ENCODE measurements around the gene ABLIM2.

ABLIM2 gene

GRCh38 chr4:8136529-8136928, 22.1 kb downstream of the ABLIM2 start:
- DNase-seq: no peak

- no peak for DNase-seq
Measured at GRCh38 chr4:8135666-8136065, 22.9 kb downstream of the ABLIM2 start.

DNA sequence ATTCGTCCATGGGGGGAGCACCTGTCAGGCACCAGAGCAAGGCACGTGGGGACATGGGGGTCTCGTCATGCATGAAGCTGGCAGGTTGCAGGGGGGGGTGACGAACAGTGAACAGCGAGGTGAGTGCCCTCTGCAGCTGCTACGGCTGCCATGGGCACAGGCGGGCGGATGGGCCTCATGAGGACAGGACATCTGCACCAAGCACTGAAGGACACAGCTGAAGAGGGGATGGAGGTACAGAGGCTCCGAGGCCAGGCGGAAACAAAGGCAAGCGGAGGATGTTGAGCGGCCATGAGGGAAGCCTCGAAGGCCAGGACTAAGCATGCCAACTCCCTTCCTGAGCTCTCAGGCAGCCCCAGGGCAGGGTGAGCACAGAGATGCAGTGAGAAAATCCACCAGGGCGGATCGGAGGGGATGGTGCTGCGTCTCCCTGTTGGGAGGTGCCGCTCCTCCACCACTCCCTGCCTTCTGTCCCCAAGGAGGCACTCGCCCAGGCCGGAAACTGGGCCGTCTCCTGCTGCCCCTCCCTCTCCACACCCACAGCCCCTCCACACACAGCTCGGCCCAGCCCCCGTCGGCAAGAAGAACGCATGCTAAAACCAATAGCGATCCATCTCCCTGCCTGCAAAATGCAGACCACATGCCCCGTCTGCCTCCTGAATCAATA, 24.6 kb downstream of the ABLIM2 start:
- no peak for DNase-seq

GRCh38 chr4:8132947-8133705, 25.5 kb downstream of the ABLIM2 start:
- DNase-seq: no peak

DNA sequence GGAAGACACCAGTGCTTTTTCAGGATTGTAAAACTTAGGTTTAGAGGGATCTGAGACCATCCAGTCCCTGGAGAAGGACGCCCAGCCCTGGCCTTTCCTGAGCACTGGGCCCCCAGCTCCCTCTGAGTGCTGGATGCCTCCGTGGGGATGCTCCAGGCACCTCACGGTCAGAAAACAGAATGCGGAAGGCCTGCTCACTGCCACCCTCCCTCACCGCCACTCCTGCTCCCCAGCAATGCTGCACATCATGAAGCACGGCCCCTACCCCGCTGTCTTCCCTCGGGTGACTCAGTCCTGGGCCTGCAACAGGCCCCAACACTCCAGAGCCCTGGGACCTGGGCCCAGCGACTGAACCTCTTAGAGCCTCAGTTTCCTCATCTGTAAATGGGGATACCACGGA, 26.2 kb downstream of the ABLIM2 start:
- no peak for DNase-seq

DNA sequence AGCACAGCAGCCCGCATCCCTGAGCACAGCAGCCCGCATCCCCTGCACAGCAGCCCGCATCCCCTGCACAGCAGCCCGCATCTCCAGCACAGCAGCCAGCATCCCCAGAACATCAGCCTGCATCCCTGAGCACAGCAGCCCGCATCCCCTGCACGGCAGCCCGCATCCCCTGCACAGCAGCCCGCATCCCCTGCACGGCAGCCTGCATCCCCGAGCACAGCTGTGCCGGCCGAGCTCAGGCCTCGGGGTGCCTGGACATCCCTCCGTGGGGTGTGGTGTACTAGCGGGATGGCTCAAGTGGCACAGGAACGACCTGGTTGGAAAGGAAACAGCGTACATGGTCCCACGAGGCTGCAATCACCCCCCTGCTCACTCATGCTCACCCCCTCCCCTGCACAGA, 26.8 kb downstream of the ABLIM2 start:
- no peak for DNase-seq

- no peak for DNase-seq
Measured at GRCh38 chr4:8131210-8131609, 27.4 kb downstream of the ABLIM2 start.

DNA sequence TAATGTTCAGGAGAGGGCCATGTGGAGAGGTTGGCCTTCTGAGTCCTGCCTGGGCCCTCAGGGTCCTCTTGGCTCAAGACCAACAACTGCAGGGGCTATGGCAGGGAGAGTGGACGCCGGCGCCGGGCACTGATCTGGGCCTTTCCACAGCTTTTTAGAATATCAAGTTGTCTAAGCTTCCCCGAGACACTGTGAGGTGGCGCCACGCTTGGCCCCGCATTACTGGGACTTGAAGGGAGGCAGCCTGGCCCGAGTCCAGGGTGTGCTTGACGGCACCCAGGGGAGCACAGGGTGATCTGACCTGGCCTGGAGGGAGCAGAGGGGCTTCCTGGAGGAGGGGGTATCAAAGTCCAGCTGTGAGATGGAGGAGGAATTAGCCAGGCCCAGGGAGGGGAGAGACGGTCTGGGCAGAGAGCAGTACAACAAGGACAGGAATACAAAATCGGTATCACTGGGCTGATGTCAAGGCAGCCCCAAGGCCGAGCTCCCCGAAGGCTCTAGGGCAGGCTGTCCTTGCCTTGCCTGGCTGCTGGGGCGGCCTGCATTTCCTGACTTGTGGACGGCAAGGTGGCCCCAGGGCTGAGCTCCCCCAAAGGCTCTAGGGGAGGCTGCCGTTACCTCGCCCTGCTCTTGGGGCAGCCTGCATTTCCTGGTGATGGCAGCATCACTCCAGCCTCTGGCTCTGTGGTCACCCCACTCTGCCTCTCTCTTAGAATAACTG, 28.1 kb downstream of the ABLIM2 start:
- DNase-seq: no peak

GRCh38 chr4:8129785-8130184, 28.8 kb downstream of the ABLIM2 start:
- DNase-seq: no peak

GRCh38 chr4:8129136-8129535, 29.5 kb downstream of the ABLIM2 start:
- no peak for DNase-seq

DNA sequence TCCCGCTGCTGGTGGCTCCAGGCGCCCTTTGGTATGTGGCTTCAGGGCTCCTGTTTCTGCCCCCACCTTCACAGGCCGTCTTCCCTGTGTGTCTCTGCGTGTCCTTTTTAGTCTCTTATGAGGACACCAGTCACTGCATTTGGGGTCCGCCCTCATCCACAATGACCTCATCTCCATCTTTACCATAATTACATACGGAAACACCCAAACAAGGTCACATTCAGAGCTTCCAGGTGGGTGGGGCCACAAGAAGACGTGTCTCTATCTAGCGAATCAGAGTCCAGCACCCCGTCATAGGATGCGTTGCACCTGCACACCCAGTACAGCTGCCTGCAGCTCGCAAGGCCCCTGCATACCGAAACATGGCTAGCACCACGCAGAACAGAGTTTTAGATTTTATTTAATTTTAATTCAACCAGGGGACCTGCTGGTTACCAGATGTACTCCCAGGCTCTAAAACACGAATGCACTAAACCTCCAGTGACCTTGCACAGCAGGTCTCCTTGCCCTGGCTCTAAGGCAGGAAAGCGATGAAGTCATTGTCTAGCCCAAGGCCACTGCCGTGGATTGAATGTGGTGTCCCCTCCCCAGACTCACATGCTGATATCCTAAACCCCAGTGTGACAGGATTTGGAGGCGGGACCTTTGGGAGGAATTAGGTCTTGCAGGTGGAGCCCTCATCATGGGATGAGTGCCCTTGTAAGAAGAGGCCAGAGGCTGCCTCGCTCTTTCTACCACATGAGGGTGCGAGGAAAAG, 30.3 kb downstream of the ABLIM2 start:
- DNase-seq: no peak

GRCh38 chr4:8127051-8127826, 31.4 kb downstream of the ABLIM2 start:
- DNase-seq: no peak

DNA sequence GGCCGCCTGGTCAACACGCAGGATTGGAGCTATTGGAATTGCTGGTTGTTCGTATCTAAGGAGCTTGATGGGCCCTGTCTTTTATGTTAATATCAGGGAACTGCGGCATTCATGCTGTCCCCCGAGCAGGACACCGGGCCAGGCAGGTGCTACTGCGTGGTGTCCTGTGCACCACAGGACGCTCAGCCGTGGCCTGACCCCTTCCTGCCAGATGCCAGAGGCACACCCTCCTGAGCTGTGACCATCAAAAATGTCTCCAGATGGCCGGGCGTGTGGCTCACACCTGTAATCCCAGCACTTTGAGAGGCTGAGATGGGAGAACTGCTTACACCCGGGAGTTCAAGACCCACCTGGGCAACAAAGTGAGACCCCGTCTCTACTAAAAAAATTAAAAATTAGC, 32.1 kb downstream of the ABLIM2 start:
- DNase-seq: no peak

GRCh38 chr4:8125526-8126056, 33.0 kb downstream of the ABLIM2 start:
- DNase-seq: no peak

DNA sequence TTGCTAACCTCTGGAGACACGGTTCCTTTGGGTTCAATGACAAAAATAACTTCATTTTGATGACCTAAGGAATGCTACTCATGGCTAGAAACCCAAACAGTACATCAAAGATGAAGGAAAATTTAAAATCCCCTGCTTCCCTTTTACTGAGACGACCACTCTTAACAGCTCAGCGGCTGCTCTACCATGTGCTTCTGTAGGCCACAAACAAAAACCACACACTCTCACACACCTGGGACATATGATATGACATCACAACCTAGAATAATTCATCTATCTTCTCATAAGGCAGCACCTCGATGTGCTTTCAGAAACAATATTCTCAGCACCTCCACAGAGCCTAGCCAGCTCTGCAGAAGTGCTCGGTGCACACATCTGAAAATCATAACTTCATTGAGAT, 34.7 kb downstream of the ABLIM2 start:
- DNase-seq: no peak

GRCh38 chr4:8123389-8123788, 35.2 kb downstream of the ABLIM2 start:
- DNase-seq: no peak

DNA sequence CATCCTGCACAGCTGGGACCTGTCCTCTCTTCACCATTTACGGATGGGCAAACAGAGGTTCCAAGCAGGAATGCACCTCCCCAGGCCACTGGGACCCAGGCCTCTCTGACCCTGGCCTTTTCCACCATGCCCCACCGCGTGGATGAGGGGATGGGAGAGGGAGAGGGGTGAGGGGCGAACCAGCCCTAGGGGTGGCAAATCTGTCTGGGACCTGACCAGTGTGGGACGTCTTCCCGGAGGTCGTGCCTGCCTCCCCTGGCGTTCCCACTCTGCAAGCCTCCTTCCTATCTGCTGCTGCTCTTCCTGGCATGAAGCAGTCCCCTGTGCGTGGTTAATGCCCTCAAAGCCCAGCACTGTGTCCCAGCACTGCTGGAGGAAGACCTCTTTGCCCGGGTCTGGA, 35.9 kb downstream of the ABLIM2 start:
- no peak for DNase-seq

GRCh38 chr4:8121292-8122015, 37.2 kb downstream of the ABLIM2 start:
- DNase-seq: no peak

DNA sequence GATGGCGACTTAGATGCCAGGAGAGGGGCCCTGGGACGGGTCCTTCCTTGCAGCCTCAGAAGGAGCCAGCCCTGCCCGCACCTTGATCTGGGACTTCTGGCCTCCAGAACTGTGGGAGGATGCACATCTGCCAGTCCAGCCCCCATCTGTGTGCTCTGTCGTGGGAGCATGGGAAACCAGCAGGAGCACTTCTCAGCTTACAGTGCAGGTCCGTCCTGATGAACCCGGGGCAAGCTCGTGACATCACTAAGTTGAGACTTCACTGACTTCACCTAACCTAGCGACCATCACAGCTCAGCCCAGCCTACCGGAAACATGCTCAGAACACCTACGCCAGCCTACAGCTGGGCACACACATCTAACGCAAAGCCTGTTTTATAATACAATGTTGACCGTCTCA, 38.1 kb downstream of the ABLIM2 start:
- no peak for DNase-seq

- DNase-seq: no peak
Measured at GRCh38 chr4:8119877-8120276, 38.7 kb downstream of the ABLIM2 start.

GRCh38 chr4:8118531-8118930, 40.1 kb downstream of the ABLIM2 start:
- no peak for DNase-seq

DNA sequence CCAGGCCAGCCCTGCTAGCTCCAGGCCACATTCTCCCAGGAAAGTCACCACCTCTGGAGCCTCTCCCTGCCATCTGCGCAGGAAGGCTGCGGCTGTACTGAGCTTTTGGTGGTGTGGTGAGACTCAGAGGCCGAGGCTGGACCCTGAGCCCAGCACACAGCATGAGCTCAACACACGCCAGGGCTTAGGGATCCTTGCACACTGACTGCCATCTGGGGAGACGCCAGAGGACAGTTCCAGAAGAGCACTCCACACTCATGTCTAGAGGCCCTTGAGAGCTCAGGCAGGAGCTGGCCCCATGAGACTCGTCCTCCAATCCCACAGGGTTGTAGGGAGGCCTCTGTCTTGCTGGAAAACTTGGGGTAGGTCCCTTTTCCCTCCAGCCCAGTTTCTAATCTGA, 40.6 kb downstream of the ABLIM2 start:
- DNase-seq: no peak

Measured in stimulated activated CD4-positive, alpha-beta T cell treated with anti-CD3 and anti-CD28 coated beads, Interleukin-4, amount 100 ng/mL, for 1 hour (primary cell).